OCI-LY7 (cell line): ENCODE measurements around the gene SPRYD3. TPM values are rescaled to one million over a fixed set of nuclear protein-coding genes. Genes with fewer than 3 reads are reported as not detected.
A peak's percentile ranks its signal among the peaks of the same experiment; 100 is the strongest.

Source experiments
- BruUV-seq: library from RNA; stranded (reverse); fragments of 400-500 nt; replicated peaks from 2 replicates; lab custom pipeline; 2021; lab: Mats Ljungman, UMichigan
- CTCF ChIA-PET: fragments of 300-600 bp; sonication (Branson Sonifier 250); formaldehyde crosslinking; loops from one replicate; lab custom pipeline; 2022; ENCODE audit warnings: antibody characterized with exemption; ENCODE audit not compliant: unreplicated experiment; lab: Charles Lee
- POLR2A ChIA-PET: fragments of 300-600 bp; sonication (Branson Sonifier 250); formaldehyde crosslinking; loops from one replicate; lab custom pipeline; 2022; ENCODE audit warnings: antibody characterized with exemption; lab: Charles Lee
- DNase-seq: peaks from one replicate; pipeline ENCODE4 v3.0.0-alpha.2; 2015; ENCODE audit warnings: low spot score
- H2AFZ ChIP-seq: fragments of 200-600 bp; sonication (generic), shearing (Covaris generic); 2 replicates; pipeline ENCODE4 v1.6.1; 2014; ENCODE audit warnings: mild to moderate bottlenecking, antibody characterized with exemption, low read length, moderate library complexity
- H3K27ac ChIP-seq: fragments of 200-600 bp; sonication (generic); 2 replicates; pipeline ENCODE4 v1.5.1; 2014; ENCODE audit warnings: mixed run types, low read depth, mild to moderate bottlenecking, moderate library complexity, low read length, inconsistent platforms; ENCODE audit not compliant: poor library complexity, severe bottlenecking
- H3K36me3 ChIP-seq: fragments of 200-600 bp; sonication (generic); 2 replicates; pipeline ENCODE4 v1.6.1; 2014; ENCODE audit warnings: mild to moderate bottlenecking, antibody characterized with exemption, low read length, moderate library complexity, mixed read lengths; ENCODE audit not compliant: insufficient read depth
- H3K4me1 ChIP-seq: fragments of 200-600 bp; sonication (generic); 2 replicates; pipeline ENCODE4 v1.5.1; 2014; ENCODE audit warnings: mild to moderate bottlenecking, low read length; ENCODE audit not compliant: insufficient read depth, poor library complexity, severe bottlenecking
- H3K4me2 ChIP-seq: fragments of 200-600 bp; sonication (generic); 2 replicates; pipeline ENCODE4 v1.6.1; 2014; ENCODE audit warnings: mild to moderate bottlenecking, low read length
- H3K4me3 ChIP-seq: fragments of 200-600 bp; sonication (generic); 2 replicates; pipeline ENCODE4 v1.5.1; 2014; ENCODE audit warnings: mild to moderate bottlenecking, low read depth, low read length; ENCODE audit not compliant: poor library complexity, severe bottlenecking
- H3K79me2 ChIP-seq: fragments of 200-600 bp; sonication (generic); 2 replicates; pipeline ENCODE4 v1.6.1; 2016; ENCODE audit warnings: low read depth, mild to moderate bottlenecking, low read length, moderate library complexity, mixed read lengths; ENCODE audit not compliant: insufficient read depth
- H3K9me2 ChIP-seq: fragments of 200-600 bp; sonication (generic); 2 replicates; pipeline ENCODE4 v1.6.1; 2016; ENCODE audit warnings: mild to moderate bottlenecking, low read length, mixed read lengths; ENCODE audit not compliant: insufficient read depth
- H3K9me3 ChIP-seq: fragments of 200-600 bp; sonication (generic); 2 replicates; pipeline ENCODE4 v1.6.1; 2014; ENCODE audit warnings: mild to moderate bottlenecking, mixed run types, low read length, mixed read lengths
- H4K20me1 ChIP-seq: fragments of 200-600 bp; sonication (generic); 2 replicates; pipeline ENCODE4 v1.6.1; 2014; ENCODE audit warnings: mild to moderate bottlenecking, antibody characterized with exemption, low read length, moderate library complexity, mixed read lengths; ENCODE audit not compliant: insufficient read depth
- EZH2phosphoT487 ChIP-seq: fragments of 200-600 bp; sonication (generic); IDR thresholded peaks from 2 replicates; pipeline ENCODE4 v1.6.1; 2018; ENCODE audit warnings: low read depth, borderline replicate concordance, mild to moderate bottlenecking, mixed run types, antibody characterized with exemption, low read length, moderate library complexity, mixed read lengths
- intact Hi-C: fragments of 100-400 bp; cut with micrococcal nuclease; formaldehyde crosslinking; loops from one replicate; pipeline ENCODE4 v1.10.0; 2022; ENCODE audit not compliant: unreplicated experiment
- total RNA-seq, 2 experiments: library from RNA; depleted of rRNA in 1 of 2; stranded (reverse); fragments of >200 nt in 1 of 2; shearing (Covaris generic) in 1 of 2; gene quantifications; 2 replicates each; pipeline ENCODE4 v1.2.3, GENCODE V29; 2014 to 2022
- TF ChIP-seq, protein P1 (sequence below): fragments of 200-600 bp; sonication (generic); conservative IDR thresholded peaks from 2 replicates; pipeline ENCODE4 v1.5.1; 2014; ENCODE audit warnings: mild to moderate bottlenecking, antibody characterized with exemption, low read length, moderate library complexity, mixed read lengths

Gene SPRYD3
- total RNA-seq, 2 experiments from 2014 or later: 7.3 to 20.5 TPM

DNA sequence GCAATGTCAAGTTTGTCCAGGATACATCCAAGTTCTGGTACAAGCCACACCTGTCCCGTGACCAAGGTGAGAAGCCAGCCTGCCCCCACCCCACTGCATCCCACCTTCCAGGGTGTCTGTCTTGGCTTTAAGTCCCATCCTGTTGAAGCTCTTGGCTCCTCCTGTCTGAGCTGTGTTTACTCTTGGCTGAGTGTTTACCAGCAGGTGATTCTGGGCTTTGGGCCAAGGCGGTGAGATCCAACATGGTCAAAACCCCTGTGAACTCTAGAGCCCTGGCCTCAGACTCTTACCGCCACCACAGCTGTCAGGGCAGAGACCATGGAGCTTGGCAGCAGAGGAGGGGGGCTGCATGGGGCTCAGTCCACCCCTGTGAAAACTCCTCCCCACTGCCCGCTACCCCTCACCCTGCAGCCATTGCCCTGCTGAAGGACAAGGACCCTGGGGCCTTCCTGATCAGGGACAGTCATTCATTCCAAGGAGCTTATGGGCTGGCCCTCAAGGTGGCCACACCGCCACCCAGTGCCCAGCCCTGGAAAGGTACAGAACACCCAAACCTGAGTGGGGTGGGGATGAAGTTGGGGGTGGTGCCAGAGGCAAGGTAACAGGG, 17.7 kb downstream of the SPRYD3 start:
- BruUV-seq: no TSS peak
- TF ChIP-seq, protein P1, sequence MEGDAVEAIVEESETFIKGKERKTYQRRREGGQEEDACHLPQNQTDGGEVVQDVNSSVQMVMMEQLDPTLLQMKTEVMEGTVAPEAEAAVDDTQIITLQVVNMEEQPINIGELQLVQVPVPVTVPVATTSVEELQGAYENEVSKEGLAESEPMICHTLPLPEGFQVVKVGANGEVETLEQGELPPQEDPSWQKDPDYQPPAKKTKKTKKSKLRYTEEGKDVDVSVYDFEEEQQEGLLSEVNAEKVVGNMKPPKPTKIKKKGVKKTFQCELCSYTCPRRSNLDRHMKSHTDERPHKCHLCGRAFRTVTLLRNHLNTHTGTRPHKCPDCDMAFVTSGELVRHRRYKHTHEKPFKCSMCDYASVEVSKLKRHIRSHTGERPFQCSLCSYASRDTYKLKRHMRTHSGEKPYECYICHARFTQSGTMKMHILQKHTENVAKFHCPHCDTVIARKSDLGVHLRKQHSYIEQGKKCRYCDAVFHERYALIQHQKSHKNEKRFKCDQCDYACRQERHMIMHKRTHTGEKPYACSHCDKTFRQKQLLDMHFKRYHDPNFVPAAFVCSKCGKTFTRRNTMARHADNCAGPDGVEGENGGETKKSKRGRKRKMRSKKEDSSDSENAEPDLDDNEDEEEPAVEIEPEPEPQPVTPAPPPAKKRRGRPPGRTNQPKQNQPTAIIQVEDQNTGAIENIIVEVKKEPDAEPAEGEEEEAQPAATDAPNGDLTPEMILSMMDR: peak; percentile 60
- no peak for TF ChIP-seq EZH2phosphoT487
- H3K9me2 ChIP-seq: no peaks in the 10 kb centered on the region
- intact Hi-C loops: no loop called here
- H3K27ac ChIP-seq: no peak overlapping the region
- H3K4me1 ChIP-seq: no peaks in the 10 kb centered on the region
- no peak overlapping the region for H2AFZ ChIP-seq
- DNase-seq: no peak
- H3K4me3 ChIP-seq: no peak overlapping the region
- no peak overlapping the region for H3K4me2 ChIP-seq
- no peaks in the 10 kb centered on the region for H3K9me3 ChIP-seq
- H3K36me3 ChIP-seq: peaks cover 16% of the 10 kb centered on the region; the same call in 1 of the 2 replicates
- CTCF ChIA-PET: interaction anchor here (0.5 to 1.0 kb wide), 2 partner anchors 10 to 41 kb away, joined by 4 to 13 read pairs; no protein-coding TSS in a partner anchor
- no peaks in the 10 kb centered on the region for H4K20me1 ChIP-seq
- no peaks in the 10 kb centered on the region for H3K79me2 ChIP-seq
- POLR2A ChIA-PET: no interaction called here

DNA sequence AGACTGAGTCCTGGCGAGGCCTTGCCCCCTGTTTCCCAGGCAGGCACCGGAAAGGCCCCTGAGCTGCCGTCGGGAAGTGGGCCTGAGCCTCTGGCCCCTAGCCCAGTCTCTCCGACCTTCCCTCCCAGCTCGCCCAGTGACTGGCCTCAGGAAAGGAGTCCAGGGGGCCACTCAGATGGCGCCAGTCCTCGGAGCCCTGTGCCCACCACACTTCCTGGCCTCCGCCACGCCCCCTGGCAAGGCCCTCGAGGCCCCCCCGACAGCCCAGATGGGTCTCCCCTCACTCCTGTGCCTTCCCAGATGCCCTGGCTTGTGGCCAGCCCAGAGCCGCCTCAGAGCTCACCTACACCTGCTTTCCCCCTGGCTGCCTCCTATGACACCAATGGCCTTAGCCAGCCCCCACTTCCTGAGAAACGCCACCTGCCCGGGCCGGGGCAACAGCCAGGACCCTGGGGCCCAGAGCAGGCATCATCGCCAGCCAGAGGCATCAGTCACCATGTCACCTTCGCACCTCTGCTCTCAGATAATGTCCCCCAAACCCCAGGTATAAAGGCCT, 18.4 kb downstream of the SPRYD3 start:
- Histone ChIP-seq H2AFZ (no peak overlapping the region), H3K4me3 (no peak overlapping the region), H3K27ac (no peak overlapping the region), H3K4me1 (no peaks in the 10 kb centered on the region), H3K36me3 (peaks cover 9% of the 10 kb centered on the region; the same call in 1 of the 2 replicates), H4K20me1 (no peaks in the 10 kb centered on the region), H3K9me3 (no peaks in the 10 kb centered on the region), H3K9me2 (no peaks in the 10 kb centered on the region), H3K4me2 (no peak overlapping the region), H3K79me2 (no peaks in the 10 kb centered on the region)
- TF ChIP-seq, protein P1: no peak
- TF ChIP-seq EZH2phosphoT487: no peak
- no peak for DNase-seq
- BruUV-seq: no TSS peak
- intact Hi-C loops: no loop called here
- CTCF ChIA-PET: interaction anchor here (0.5 to 1.0 kb wide), 2 partner anchors 42 to 54 kb away, joined by 4 read pairs; partner anchors contain the start of gene EIF4B
- POLR2A ChIA-PET: no interaction called here
